K562 (cell line): Measurements from ENCODE around the gene TICRR. TPM values are rescaled to one million over a fixed set of nuclear protein-coding genes. Genes with fewer than 3 reads are reported as not detected.

Experiments
- ATAC-seq: fragments of 200-7000 bp; cut with Tn5 transposase; 3 replicates; pipeline ENCODE4 v1.9.1; 2020; ENCODE audit warnings: moderate library complexity
- BruUV-seq: library from RNA; stranded (reverse); fragments of 400-500 nt; replicated peaks from 2 replicates; lab custom pipeline; 2021; lab: Mats Ljungman, UMichigan
- CTCF ChIA-PET: fragments of 300-600 bp; formaldehyde crosslinking; extraction: SDS; loops from one replicate; lab custom pipeline; 2021; ENCODE audit warnings: low intra/inter-chr PET ratio; lab: Yijun Ruan, JAX
- POLR2A ChIA-PET: fragments of 300-600, 350-650 bp; sonication (Branson Sonifier 250); formaldehyde crosslinking; extraction: SDS; loops from one replicate; lab custom pipeline; 2021; ENCODE audit warnings: antibody characterized with exemption, inconsistent platforms; lab: Yijun Ruan, JAX
- DNase-seq, 4 experiments: peaks; one replicate each; pipeline versions ENCODE4 v3.0.0 to v3.0.0-alpha.2; 2011 to 2018; ENCODE audit warnings: low spot score in 3 of 4, mixed read lengths in 3 of 4; ENCODE audit errors: extremely low read depth in 1 of 4
- FAIRE-seq: peaks from 2 replicates; lab custom pipeline; 2011; peaks lifted over from hg19 to GRCh38; lab: Jason Lieb, UNC
- H2AFZ ChIP-seq: 2 replicates; pipeline ENCODE4 v1.6.0; 2011; ENCODE audit warnings: low read depth, low read length, control low read depth, inconsistent platforms
- H3K27ac ChIP-seq: fragments of 200-600 bp; 3 replicates; pipeline ENCODE4 v1.8.0; 2011; ENCODE audit warnings: low read depth, mild to moderate bottlenecking, control low read depth, inconsistent platforms, low read length, moderate library complexity, mixed read lengths; ENCODE audit errors: extremely low read depth
- H3K27me3 ChIP-seq, 2 experiments: fragments of 300-600 bp in 1 of 2; 2 replicates in 1 of 2; 3 replicates in 1 of 2; pipeline versions ENCODE4 v1.6.0 to v1.8.0; 2011; ENCODE audit warnings: inconsistent platforms in 2 of 2, low read length in 2 of 2, mild to moderate bottlenecking in 1 of 2, mixed read lengths in 1 of 2, moderate library complexity in 1 of 2; ENCODE audit not compliant: control insufficient read depth in 2 of 2, insufficient read depth in 2 of 2
- H3K36me3 ChIP-seq: fragments of 300-600 bp; 3 replicates; pipeline ENCODE4 v1.8.0; 2011; ENCODE audit warnings: mild to moderate bottlenecking, low read length, inconsistent platforms; ENCODE audit not compliant: control insufficient read depth, insufficient read depth
- H3K4me1 ChIP-seq, 2 experiments: fragments of 200-600 bp in 1 of 2; replicated peaks in 1 of 2; 2 replicates in 1 of 2; 3 replicates in 1 of 2; pipeline versions ENCODE4 v1.5.1 to v1.8.0; 2011; ENCODE audit warnings: inconsistent platforms in 2 of 2, low read length in 2 of 2, mild to moderate bottlenecking in 1 of 2, mixed read lengths in 1 of 2, moderate library complexity in 1 of 2; ENCODE audit not compliant: control insufficient read depth in 2 of 2, insufficient read depth in 2 of 2
- H3K4me2 ChIP-seq: 2 replicates; pipeline ENCODE4 v1.6.1; 2011; ENCODE audit warnings: low read length, control low read depth, inconsistent platforms, mixed read lengths; ENCODE audit not compliant: insufficient read depth
- H3K4me3 ChIP-seq: fragments of 200-600 bp; sonication (generic), shearing (Covaris generic); 2 replicates; pipeline ENCODE4 v1.5.1; 2016; ENCODE audit warnings: control low read depth, inconsistent platforms
- H3K79me2 ChIP-seq: fragments of 200-600 bp; 3 replicates; pipeline ENCODE4 v1.8.0; 2011; ENCODE audit warnings: low read length, inconsistent platforms; ENCODE audit not compliant: control insufficient read depth, insufficient read depth
- H3K9ac ChIP-seq, 2 experiments: 2 replicates each; pipeline versions ENCODE4 v1.6.0 to v1.6.1; 2011; ENCODE audit warnings: low read depth in 2 of 2, low read length in 2 of 2, control low read depth in 1 of 2, inconsistent platforms in 1 of 2, mild to moderate bottlenecking in 1 of 2, mixed read lengths in 1 of 2; ENCODE audit not compliant: insufficient read depth in 1 of 2
- H3K9me1 ChIP-seq: one replicate; pipeline ENCODE4 v1.6.0; 2011; ENCODE audit warnings: inconsistent platforms, mild to moderate bottlenecking, low read length, moderate library complexity; ENCODE audit not compliant: control insufficient read depth, insufficient read depth
- H3K9me3 ChIP-seq: replicated peaks from 2 replicates; pipeline ENCODE4 v1.5.1; 2011; ENCODE audit warnings: low read depth, low read length, inconsistent platforms; ENCODE audit not compliant: control insufficient read depth, insufficient read depth
- H4K20me1 ChIP-seq: replicated peaks from 2 replicates; pipeline ENCODE4 v1.6.1; 2011; ENCODE audit warnings: low read length, inconsistent platforms, mixed read lengths; ENCODE audit not compliant: control insufficient read depth, insufficient read depth
- RBM25 ChIP-seq: fragments of 200-400 bp; formaldehyde crosslinking; IDR thresholded peaks from 2 replicates; pipeline ENCODE4 v1.6.1; 2018; ENCODE audit warnings: low read length, low read depth, moderate library complexity; ENCODE audit not compliant: severe bottlenecking
- ZNF146 ChIP-seq: IDR thresholded peaks from one replicate; pipeline ENCODE4 v1.6.1; 2018; ENCODE audit warnings: missing compliant biosample characterization; ENCODE audit not compliant: unreplicated experiment
- ZNF184 ChIP-seq: sonication (generic); formaldehyde crosslinking; IDR thresholded peaks from 2 replicates; pipeline ENCODE4 v1.5.0; 2020; ENCODE audit warnings: missing genetic modification reagents
- ZNF830 ChIP-seq: fragments of 250-450 bp; sonication (Bioruptor Pico); IDR thresholded peaks from 2 replicates; pipeline ENCODE4 v1.5.0; 2021; ENCODE audit warnings: mild to moderate bottlenecking
- WGBS: fragments of 100-300 bp; shearing (Covaris generic); methylation state at CpG from one replicate; pipeline ENCODE4 v1.1.6; 2016; ENCODE audit warnings: low coverage, mixed read lengths; ENCODE audit not compliant: insufficient coverage; ENCODE audit errors: missing lambda C conversion rate; 5-methylcytosine and 5-hydroxymethylcytosine counted together
- in situ Hi-C: fragments of 300-500 bp; cut with MboI; formaldehyde crosslinking; loops from 4 replicates; pipeline ENCODE4 v1.15.0; 2018; ENCODE audit warnings: inconsistent platforms, mixed read lengths
- intact Hi-C: fragments of 100-400 bp; cut with micrococcal nuclease; formaldehyde crosslinking; loops from 2 replicates; pipeline ENCODE4 v1.14.2; 2022
- polyA plus RNA-seq, 8 experiments: library from polyadenylated mRNA; depleted of rRNA in 4 of 8; stranded (reverse) in 5 of 8; unstranded in 3 of 8; fragments of >200 nt; fragmentation: Nextera tagmentation in 2 of 8; fragmentation: Illumina TruSeq in 1 of 8; extraction: Ambion mirVana in 2 of 8; extraction: Trizol in 1 of 8; gene quantifications; 2 replicates each; pipeline versions ENCODE4 v1.2.1 to v1.2.3, GENCODE V29; 2011 to 2014; ENCODE audit warnings: inconsistent platforms in 1 of 8, missing spikeins in 1 of 8
- total RNA-seq, 7 experiments: library from RNA; depleted of rRNA in 6 of 7; stranded (reverse); fragments of >200 nt in 6 of 7; fragmentation: Illumina TruSeq in 2 of 7; extraction: Trizol in 2 of 7; gene quantifications; 2 replicates each; pipeline versions ENCODE4 v1.2.1 to v1.2.3, GENCODE V29; 2011 to 2021; ENCODE audit warnings: low replicate concordance in 1 of 7
- TF ChIP-seq, protein P1 (sequence below): sonication (generic); formaldehyde crosslinking; IDR thresholded peaks from 2 replicates; pipeline ENCODE4 v1.8.1; 2023; ENCODE audit warnings: mild to moderate bottlenecking, missing genetic modification reagents
- TF ChIP-seq, protein P2 (sequence below), 2 experiments: fragments of 450-650 bp; conservative IDR thresholded peaks; 2 replicates each; pipeline ENCODE4 v1.6.1; 2017; ENCODE audit warnings: mild to moderate bottlenecking in 2 of 2, moderate library complexity in 2 of 2

Gene TICRR
- total and polyA plus RNA-seq, 9 of the 15 experiments (the other 6 are each of a cell fraction or from before 2014, with no cell fraction given): 0.84 to 22.9 (median 13.7) TPM

DNA sequence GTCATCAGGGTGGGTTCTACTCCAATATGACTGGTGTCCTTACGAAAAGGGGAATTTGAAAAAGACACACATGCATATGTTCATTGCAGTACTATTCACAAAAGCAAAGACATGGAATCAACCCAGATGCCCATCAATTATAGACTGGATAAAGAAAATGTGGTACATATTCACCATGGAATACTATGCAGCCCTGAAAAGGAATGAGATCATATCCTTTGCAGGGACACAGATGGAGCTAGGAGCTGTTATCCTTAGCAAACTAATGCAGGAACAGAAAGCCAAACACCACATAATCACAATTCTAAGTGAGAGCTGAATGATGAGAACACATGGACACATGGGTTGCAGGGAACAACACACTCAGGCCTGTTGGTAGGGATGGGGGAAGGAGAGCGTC, 24.8 kb upstream of the TICRR start:
- Histone ChIP-seq H3K27me3 (peaks cover 1 to 28% of the 10 kb centered on the region in 2 experiments; a peak in 3 of 5 replicates), H3K4me2 (no peak overlapping the region), H3K9me3 (no peaks in the 10 kb centered on the region), H2AFZ (no peak overlapping the region), H3K4me3 (no peak overlapping the region), H3K9ac (no peak overlapping the region), H3K27ac (no peak overlapping the region), H3K4me1 (peaks cover 0 to 7% of the 10 kb centered on the region in 2 experiments; a peak in 2 of 5 replicates), H4K20me1 (no peaks in the 10 kb centered on the region; the same call in 1 of the 2 replicates), H3K79me2 (no peaks in the 10 kb centered on the region), H3K9me1 (no peaks in the 10 kb centered on the region), H3K36me3 (no peaks in the 10 kb centered on the region)
- POLR2A ChIA-PET: no interaction called here
- intact Hi-C loops (loop anchor here (10.0 kb wide), 1 partner anchor 196 kb away; no protein-coding TSS in a partner anchor), in situ Hi-C loops (no loop called here)
- BruUV-seq: no TSS peak
- no peak for FAIRE-seq
- TF ChIP-seq ZNF184 (CRISPR knock-in tag) (no peak), ZNF830 (CRISPR knock-in tag) (no peak), ZNF146 (CRISPR knock-in tag) (peak; percentile 95), RBM25 (peak; percentile 64)
- TF ChIP-seq, protein P1, sequence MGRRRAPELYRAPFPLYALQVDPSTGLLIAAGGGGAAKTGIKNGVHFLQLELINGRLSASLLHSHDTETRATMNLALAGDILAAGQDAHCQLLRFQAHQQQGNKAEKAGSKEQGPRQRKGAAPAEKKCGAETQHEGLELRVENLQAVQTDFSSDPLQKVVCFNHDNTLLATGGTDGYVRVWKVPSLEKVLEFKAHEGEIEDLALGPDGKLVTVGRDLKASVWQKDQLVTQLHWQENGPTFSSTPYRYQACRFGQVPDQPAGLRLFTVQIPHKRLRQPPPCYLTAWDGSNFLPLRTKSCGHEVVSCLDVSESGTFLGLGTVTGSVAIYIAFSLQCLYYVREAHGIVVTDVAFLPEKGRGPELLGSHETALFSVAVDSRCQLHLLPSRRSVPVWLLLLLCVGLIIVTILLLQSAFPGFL (CRISPR knock-in tag): no peak
- TF ChIP-seq, protein P2, sequence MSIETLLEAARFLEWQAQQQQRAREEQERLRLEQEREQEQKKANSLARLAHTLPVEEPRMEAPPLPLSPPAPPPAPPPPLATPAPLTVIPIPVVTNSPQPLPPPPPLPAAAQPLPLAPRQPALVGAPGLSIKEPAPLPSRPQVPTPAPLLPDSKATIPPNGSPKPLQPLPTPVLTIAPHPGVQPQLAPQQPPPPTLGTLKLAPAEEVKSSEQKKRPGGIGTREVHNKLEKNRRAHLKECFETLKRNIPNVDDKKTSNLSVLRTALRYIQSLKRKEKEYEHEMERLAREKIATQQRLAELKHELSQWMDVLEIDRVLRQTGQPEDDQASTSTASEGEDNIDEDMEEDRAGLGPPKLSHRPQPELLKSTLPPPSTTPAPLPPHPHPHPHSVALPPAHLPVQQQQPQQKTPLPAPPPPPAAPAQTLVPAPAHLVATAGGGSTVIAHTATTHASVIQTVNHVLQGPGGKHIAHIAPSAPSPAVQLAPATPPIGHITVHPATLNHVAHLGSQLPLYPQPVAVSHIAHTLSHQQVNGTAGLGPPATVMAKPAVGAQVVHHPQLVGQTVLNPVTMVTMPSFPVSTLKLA (conservative IDR thresholded peaks at IDR 0.05): no peak
- CTCF ChIA-PET: no interaction called here
- DNase-seq: no peak
- no peak for ATAC-seq
- 3% methylated on average over 2 of the region's 2 CpGs for WGBS
